ENCODE data around the gene C3orf70.

DNA sequence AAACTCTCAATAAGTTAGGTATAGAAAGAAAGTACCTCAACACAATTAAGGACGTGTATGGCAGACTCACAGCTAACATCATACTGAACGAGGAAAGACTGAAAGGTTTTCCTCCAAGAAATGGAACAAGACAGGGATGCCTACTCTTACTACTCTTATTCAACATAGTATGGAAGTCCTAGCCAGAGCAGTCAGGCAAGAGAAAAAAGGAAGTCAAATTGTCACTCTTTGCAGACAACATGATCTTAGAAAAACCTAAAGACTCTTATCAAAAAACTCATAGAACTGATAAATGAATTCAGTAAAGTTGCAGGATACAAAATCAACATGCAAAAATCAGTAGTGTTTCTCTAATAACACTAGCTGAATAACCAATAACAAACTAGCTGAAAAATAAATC lies 96.0 kb downstream of the C3orf70 start:
- TF ChIP-seq POLR2A (IDR thresholded peaks at IDR 0.05) (no peak), CTCF (IDR thresholded peaks at IDR 0.05) (no peak)

Measured in heart left ventricle (tissue), 13 donors.